Adipocyte (in vitro differentiated cells): ENCODE data around the gene ABCD1.

Source experiments
- DNase-seq: peaks from one replicate; pipeline ENCODE4 v3.0.0-alpha.2; 2015; ENCODE audit warnings: low read depth
- H3K27me3 ChIP-seq: replicated peaks from 2 replicates; pipeline ENCODE4 v1.7.0; 2013; ENCODE audit warnings: mild to moderate bottlenecking, low read length, moderate library complexity; ENCODE audit not compliant: control insufficient read depth, insufficient read depth
- H3K36me3 ChIP-seq: 2 replicates; pipeline ENCODE4 v1.7.0; 2013; ENCODE audit warnings: low read length, mild to moderate bottlenecking, moderate library complexity; ENCODE audit not compliant: control insufficient read depth, insufficient read depth, severe bottlenecking
- H3K4me1 ChIP-seq: 2 replicates; pipeline ENCODE4 v1.7.0; 2013; ENCODE audit warnings: mild to moderate bottlenecking, low read length, moderate library complexity; ENCODE audit not compliant: control insufficient read depth, insufficient read depth
- H3K4me3 ChIP-seq: 2 replicates; pipeline ENCODE4 v1.7.0; 2013; ENCODE audit warnings: mild to moderate bottlenecking, low read length, moderate library complexity
- H3K9ac ChIP-seq: 2 replicates; pipeline ENCODE4 v1.7.0; 2013; ENCODE audit warnings: mild to moderate bottlenecking, low read length, moderate library complexity
- H3K9me3 ChIP-seq: 2 replicates; pipeline ENCODE4 v1.7.0; 2013; ENCODE audit warnings: mild to moderate bottlenecking, low read length, moderate library complexity; ENCODE audit not compliant: control insufficient read depth

ABCD1 gene

GRCh38 chrX:153750127-153750774 lies 25.6 kb downstream of the ABCD1 start:
- peaks cover 7% of the 10 kb centered on the region for H3K27me3 ChIP-seq
- H3K9ac ChIP-seq: no peak overlapping the region
- H3K4me3 ChIP-seq: no peak overlapping the region
- no peak for DNase-seq
- peaks cover 8% of the 10 kb centered on the region for H3K4me1 ChIP-seq
- H3K36me3 ChIP-seq: no peaks in the 10 kb centered on the region
- H3K9me3 ChIP-seq: no peaks in the 10 kb centered on the region

GRCh38 chrX:153755136-153755535 lies 30.5 kb downstream of the ABCD1 start:
- H3K36me3 ChIP-seq: no peaks in the 10 kb centered on the region
- H3K9ac ChIP-seq: no peak overlapping the region
- H3K9me3 ChIP-seq: peaks cover 24% of the 10 kb centered on the region
- peaks cover 1% of the 10 kb centered on the region for H3K27me3 ChIP-seq
- H3K4me3 ChIP-seq: no peak overlapping the region
- H3K4me1 ChIP-seq: peaks cover 8% of the 10 kb centered on the region
- DNase-seq: no peak

GRCh38 chrX:153761863-153762262 lies 37.2 kb downstream of the ABCD1 start:
- H3K4me3 ChIP-seq: no peak overlapping the region
- no peak for DNase-seq

GRCh38 chrX:153762626-153763173 lies 38.0 kb downstream of the ABCD1 start:
- DNase-seq: no peak

More at GRCh38 chrX:153761863-153762262, 37.2 kb downstream of the ABCD1 start:
- no peak overlapping the region for H3K9ac ChIP-seq
- peaks cover 26% of the 10 kb centered on the region for H3K4me1 ChIP-seq
- H3K9me3 ChIP-seq: peaks cover 13% of the 10 kb centered on the region
- H3K36me3 ChIP-seq: no peaks in the 10 kb centered on the region
- H3K27me3 ChIP-seq: no peaks in the 10 kb centered on the region

GRCh38 chrX:153763298-153763932 lies 38.8 kb downstream of the ABCD1 start:
- peaks cover 22% of the 10 kb centered on the region for H3K4me1 ChIP-seq
- DNase-seq: no peak
- peaks cover 4% of the 10 kb centered on the region for H3K9me3 ChIP-seq
- no peak overlapping the region for H3K9ac ChIP-seq
- no peak overlapping the region for H3K4me3 ChIP-seq
- H3K27me3 ChIP-seq: no peaks in the 10 kb centered on the region
- no peaks in the 10 kb centered on the region for H3K36me3 ChIP-seq

More at GRCh38 chrX:153762626-153763173, 38.0 kb downstream of the ABCD1 start:
- no peak overlapping the region for H3K4me3 ChIP-seq
- peaks cover 26% of the 10 kb centered on the region for H3K4me1 ChIP-seq
- H3K9me3 ChIP-seq: peaks cover 5% of the 10 kb centered on the region
- no peaks in the 10 kb centered on the region for H3K36me3 ChIP-seq
- H3K9ac ChIP-seq: no peak overlapping the region
- no peaks in the 10 kb centered on the region for H3K27me3 ChIP-seq

- H3K9ac ChIP-seq: peak within 1 kb of the TSS; percentile 88
- peak; percentile 84 for DNase-seq
- no peaks in the 10 kb centered on the region for H3K36me3 ChIP-seq
- H3K9me3 ChIP-seq: no peaks in the 10 kb centered on the region
- peaks cover 18% of the 10 kb centered on the region for H3K4me1 ChIP-seq
- H3K4me3 ChIP-seq: peak within 1 kb of the TSS; percentile 78
- H3K27me3 ChIP-seq: no peaks in the 10 kb centered on the region
These were observed 39.5 kb downstream of the ABCD1 start, which contains the start of gene PLXNB3 for GRCh38 chrX:153763989-153764755. Gene PLXNB3 (plus strand): TSS chrX:153764249. CDS start chrX:153765536, 1,287 bp downstream.

GRCh38 chrX:153764786-153765137 lies 40.1 kb downstream of the ABCD1 start:
- H3K9me3 ChIP-seq: no peaks in the 10 kb centered on the region
- H3K27me3 ChIP-seq: no peaks in the 10 kb centered on the region
- peak overlapping the region; percentile 88 for H3K9ac ChIP-seq
- peak overlapping the region; percentile 78 for H3K4me3 ChIP-seq
- DNase-seq: no peak
- peaks cover 3% of the 10 kb centered on the region for H3K36me3 ChIP-seq
- H3K4me1 ChIP-seq: peaks cover 18% of the 10 kb centered on the region

GRCh38 chrX:153765138-153766079 lies 40.8 kb downstream of the ABCD1 start:
- H3K4me3 ChIP-seq: peak overlapping the region; percentile 78
- no peaks in the 10 kb centered on the region for H3K27me3 ChIP-seq
- H3K4me1 ChIP-seq: peaks cover 18% of the 10 kb centered on the region
- peak overlapping the region; percentile 88 for H3K9ac ChIP-seq
- DNase-seq: no peak
- no peaks in the 10 kb centered on the region for H3K9me3 ChIP-seq
- H3K36me3 ChIP-seq: peaks cover 3% of the 10 kb centered on the region

- peak; percentile 74 for DNase-seq
- H3K4me3 ChIP-seq: peak overlapping the region; percentile 78
These were observed 41.6 kb downstream of the ABCD1 start for GRCh38 chrX:153766098-153766817.

More at GRCh38 chrX:153766098-153766817, 41.6 kb downstream of the ABCD1 start:
- Histone ChIP-seq H3K36me3 (peaks cover 3% of the 10 kb centered on the region), H3K9me3 (no peaks in the 10 kb centered on the region), H3K27me3 (no peaks in the 10 kb centered on the region), H3K4me1 (peaks cover 18% of the 10 kb centered on the region), H3K9ac (peak overlapping the region; percentile 88)
